ENCODE data around the gene PSMD13. TPM values are rescaled to one million over a fixed set of nuclear protein-coding genes. Genes with fewer than 3 reads are reported as not detected.

PSMD13 gene
- polyA plus RNA-seq, 1 experiment = 187 TPM

DNA sequence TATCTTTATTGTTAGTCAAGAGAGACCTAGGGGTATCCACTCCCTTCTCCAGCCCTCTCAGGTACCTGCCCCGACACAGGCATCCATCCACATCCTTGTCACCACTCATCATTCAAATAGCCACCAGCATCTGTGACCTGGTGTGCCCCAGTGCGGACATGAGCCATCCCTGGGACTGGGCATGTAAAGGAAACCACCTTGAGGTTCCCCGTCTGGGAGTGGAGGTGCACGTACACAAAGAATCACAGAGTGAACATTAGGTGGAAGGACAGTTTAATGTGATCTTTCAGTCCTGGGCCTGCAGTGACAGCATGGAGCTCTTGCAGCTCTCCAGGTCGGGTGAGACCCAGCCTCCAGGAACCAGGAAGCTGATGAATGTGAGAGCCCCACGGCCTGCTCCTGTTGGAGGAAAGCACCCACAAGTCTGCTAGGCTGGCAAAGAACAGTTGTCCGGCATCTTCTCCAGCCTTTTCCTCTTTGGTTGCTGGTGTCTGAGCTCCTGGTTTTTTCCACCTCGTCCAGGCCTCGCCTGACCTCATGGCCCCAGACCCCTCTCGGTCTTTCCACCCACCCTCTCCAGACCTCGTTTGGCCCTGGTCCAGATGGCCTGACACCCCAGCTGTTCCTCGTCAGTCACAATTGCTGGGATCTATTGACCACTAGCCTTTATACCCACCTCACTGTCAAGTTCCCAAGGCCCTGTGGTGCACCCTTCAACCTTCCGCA is 16.5 kb downstream of the PSMD13 start:
- ChIA-PET CTCF (interaction anchor here (0.7 to 3.9 kb wide), 5 partner anchors 7 to 111 kb away, joined by 3 to 41 read pairs (median 20); no protein-coding TSS in a partner anchor), POLR2A (no interaction called here)
- Histone ChIP-seq H3K27me3 (ENCODE audit: control insufficient read depth, insufficient read depth, low read length) (peaks cover 3% of the 10 kb centered on the region), H3K4me3 (ENCODE audit: low read depth, low read length) (no peak overlapping the region), H3K36me3 (ENCODE audit: control insufficient read depth, insufficient read depth, low read length) (peaks cover 23% of the 10 kb centered on the region)
- TF ChIP-seq, protein P1, sequence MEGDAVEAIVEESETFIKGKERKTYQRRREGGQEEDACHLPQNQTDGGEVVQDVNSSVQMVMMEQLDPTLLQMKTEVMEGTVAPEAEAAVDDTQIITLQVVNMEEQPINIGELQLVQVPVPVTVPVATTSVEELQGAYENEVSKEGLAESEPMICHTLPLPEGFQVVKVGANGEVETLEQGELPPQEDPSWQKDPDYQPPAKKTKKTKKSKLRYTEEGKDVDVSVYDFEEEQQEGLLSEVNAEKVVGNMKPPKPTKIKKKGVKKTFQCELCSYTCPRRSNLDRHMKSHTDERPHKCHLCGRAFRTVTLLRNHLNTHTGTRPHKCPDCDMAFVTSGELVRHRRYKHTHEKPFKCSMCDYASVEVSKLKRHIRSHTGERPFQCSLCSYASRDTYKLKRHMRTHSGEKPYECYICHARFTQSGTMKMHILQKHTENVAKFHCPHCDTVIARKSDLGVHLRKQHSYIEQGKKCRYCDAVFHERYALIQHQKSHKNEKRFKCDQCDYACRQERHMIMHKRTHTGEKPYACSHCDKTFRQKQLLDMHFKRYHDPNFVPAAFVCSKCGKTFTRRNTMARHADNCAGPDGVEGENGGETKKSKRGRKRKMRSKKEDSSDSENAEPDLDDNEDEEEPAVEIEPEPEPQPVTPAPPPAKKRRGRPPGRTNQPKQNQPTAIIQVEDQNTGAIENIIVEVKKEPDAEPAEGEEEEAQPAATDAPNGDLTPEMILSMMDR (IDR thresholded peaks at IDR 0.05; ENCODE audit: insufficient read depth, low read depth, low read length) = no peak
- no peak for DNase-seq (ENCODE audit: low read depth)

DNA sequence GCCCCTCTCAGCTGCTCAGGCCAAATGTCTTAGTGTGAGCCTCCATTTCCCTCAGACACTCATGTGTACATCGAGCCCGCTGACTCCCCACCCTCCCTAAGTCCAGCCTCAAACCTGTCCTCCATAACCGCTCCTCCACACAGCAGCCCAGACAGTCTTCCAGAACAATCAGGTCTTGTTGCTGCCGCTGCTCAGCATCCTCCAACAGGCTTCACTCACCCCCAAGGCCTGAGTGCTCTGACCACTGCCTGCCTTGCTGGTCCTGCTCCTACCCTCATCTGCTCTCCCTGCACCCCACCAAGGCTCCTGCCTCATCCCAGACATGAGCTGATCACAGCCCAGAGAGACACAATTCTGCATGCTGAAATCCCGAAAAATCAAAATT is 17.1 kb downstream of the PSMD13 start:
- TF ChIP-seq, protein P1 (IDR thresholded peaks at IDR 0.05; ENCODE audit: insufficient read depth, low read depth, low read length) = no peak
- Histone ChIP-seq H3K4me3 (ENCODE audit: low read depth, low read length) (no peak overlapping the region), H3K27me3 (ENCODE audit: control insufficient read depth, insufficient read depth, low read length) (peaks cover 3% of the 10 kb centered on the region), H3K36me3 (ENCODE audit: control insufficient read depth, insufficient read depth, low read length) (peaks cover 20% of the 10 kb centered on the region)
- ChIA-PET CTCF (interaction anchor here (0.8 to 3.8 kb wide), 2 partner anchors 10 to 51 kb away, joined by 3 to 20 read pairs; no protein-coding TSS in a partner anchor), POLR2A (no interaction called here)
- no peak for DNase-seq (ENCODE audit: low read depth)

- no peak for DNase-seq (ENCODE audit: low read depth)
- Histone ChIP-seq H3K27me3 (ENCODE audit: control insufficient read depth, insufficient read depth, low read length) (peaks cover 3% of the 10 kb centered on the region), H3K36me3 (ENCODE audit: control insufficient read depth, insufficient read depth, low read length) (peaks cover 17% of the 10 kb centered on the region), H3K4me3 (ENCODE audit: low read depth, low read length) (no peak overlapping the region)
- ChIA-PET CTCF (interaction anchor here (0.7 to 0.9 kb wide), 2 partner anchors 12 to 52 kb away, joined by 3 read pairs; partner anchors contain the start of gene IFITM2), POLR2A (no interaction called here)
- TF ChIP-seq, protein P1 (IDR thresholded peaks at IDR 0.05; ENCODE audit: insufficient read depth, low read depth, low read length) = no peak
Observed at GRCh38 chr11:255176-255575, 18.4 kb downstream of the PSMD13 start.

DNA sequence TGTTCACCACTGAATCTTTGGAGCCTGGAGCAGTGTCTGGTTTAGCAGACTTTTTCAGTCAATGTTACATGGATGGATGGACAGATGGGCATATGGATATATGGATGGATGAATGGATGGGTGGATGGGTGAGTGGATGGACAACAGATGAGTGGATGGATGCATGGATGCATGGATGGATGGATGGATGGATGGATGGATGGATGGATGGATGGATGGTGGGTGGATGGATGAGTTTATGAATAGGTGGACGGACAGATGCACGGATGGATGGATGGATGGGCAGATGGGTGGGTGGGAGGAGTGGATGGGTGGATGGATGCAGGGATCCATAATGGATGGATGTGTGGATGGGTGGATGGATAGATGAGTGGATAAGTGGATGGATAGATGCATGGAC is 19.0 kb downstream of the PSMD13 start:
- ChIA-PET POLR2A (no interaction called here), CTCF (interaction anchor here (0.7 kb wide), 1 partner anchor 52 kb away, joined by 3 read pairs; the partner anchor contains the start of gene IFITM2)
- TF ChIP-seq, protein P1 (IDR thresholded peaks at IDR 0.05; ENCODE audit: insufficient read depth, low read depth, low read length) = no peak
- DNase-seq (ENCODE audit: low read depth) = no peak
- peaks cover 15% of the 10 kb centered on the region for H3K36me3 ChIP-seq (ENCODE audit: control insufficient read depth, insufficient read depth, low read length)
- no peak overlapping the region for H3K4me3 ChIP-seq (ENCODE audit: low read depth, low read length)
- peaks cover 3% of the 10 kb centered on the region for H3K27me3 ChIP-seq (ENCODE audit: control insufficient read depth, insufficient read depth, low read length)

GRCh38 chr11:256952-257737 is 20.4 kb downstream of the PSMD13 start:
- no peak for DNase-seq (ENCODE audit: low read depth)
- TF ChIP-seq, protein P1 (IDR thresholded peaks at IDR 0.05; ENCODE audit: insufficient read depth, low read depth, low read length) = no peak
- H3K4me3 ChIP-seq (ENCODE audit: low read depth, low read length) = no peak overlapping the region
- peaks cover 11% of the 10 kb centered on the region for H3K36me3 ChIP-seq (ENCODE audit: control insufficient read depth, insufficient read depth, low read length)
- ChIA-PET POLR2A (no interaction called here), CTCF (interaction anchor here (0.5 kb wide), 1 partner anchor 106 kb away, joined by 5 read pairs; no protein-coding TSS in a partner anchor)
- peaks cover 4% of the 10 kb centered on the region for H3K27me3 ChIP-seq (ENCODE audit: control insufficient read depth, insufficient read depth, low read length)
